Posterior cingulate gyrus (tissue), 11 donors: ENCODE results near the gene NTF3.
"Not testable (repeated sequence)": the region's sequence is repeated elsewhere in the genome, so short reads cannot be mapped to it uniquely, and the experiment has no call there.

ENCODE experiments used
- DNase-seq, 10 donors: peaks; one replicate each; pipeline versions ENCODE4 v3.0.0 to v3.0.0-alpha.2; 2020 to 2021; ENCODE audit warnings: mixed read lengths in 3 of 10
- intact Hi-C: fragments of 100-400 bp; cut with DNase I; formaldehyde crosslinking; loops from one replicate; pipeline ENCODE4 v1.15.1; 2023

The NTF3 gene

GRCh38 chr12:5524116-5524768 lies 92.3 kb downstream of the NTF3 start:
- intact Hi-C loops: no loop called here
- no peak for DNase-seq

GRCh38 chr12:5524769-5525436 lies 93.0 kb downstream of the NTF3 start:
- no peak for DNase-seq
- intact Hi-C loops: no loop called here

- no peak for DNase-seq
Measured at GRCh38 chr12:5525783-5526367, 94.0 kb downstream of the NTF3 start.

GRCh38 chr12:5533368-5533767 lies 101.5 kb downstream of the NTF3 start:
- no peak for DNase-seq
- intact Hi-C loops: no loop called here

More at GRCh38 chr12:5525783-5526367, 94.0 kb downstream of the NTF3 start:
- intact Hi-C loops: no loop called here

- DNase-seq: no peak
- intact Hi-C loops: no loop called here
Measured at GRCh38 chr12:5534426-5535199, 102.7 kb downstream of the NTF3 start.

GRCh38 chr12:5535541-5535940 lies 103.6 kb downstream of the NTF3 start:
- DNase-seq: no peak

GRCh38 chr12:5537026-5537615 lies 105.2 kb downstream of the NTF3 start:
- intact Hi-C loops, DNase-seq: not testable (repeated sequence)

More at GRCh38 chr12:5535541-5535940, 103.6 kb downstream of the NTF3 start:
- intact Hi-C loops: no loop called here

GRCh38 chr12:5537771-5538170 lies 105.9 kb downstream of the NTF3 start:
- DNase-seq: no peak
- intact Hi-C loops: no loop called here
